HG03045 (cell line): ENCODE measurements around the gene WDR91.
A peak's percentile ranks its signal among the peaks of the same experiment; 100 is the strongest.

Experiments used
- ATAC-seq: cut with Tn5 transposase; IDR thresholded peaks from one replicate; pipeline ENCODE4 v1.9.1; 2021; ENCODE audit warnings: mild to moderate bottlenecking, moderate library complexity; ENCODE audit not compliant: unreplicated experiment

WDR91 gene

GRCh38 chr7:135211179-135211945, at the start of gene WDR91:
Gene WDR91, minus strand, starts transcription at chr7:135211526. Its CDS starts 24 bp downstream, at chr7:135211502.
- ATAC-seq, result peak; percentile 85

GRCh38 chr7:135260470-135260869, 49.1 kb upstream of the WDR91 start:
- ATAC-seq, result no peak

GRCh38 chr7:135259702-135260101, 48.4 kb upstream of the WDR91 start:
- ATAC-seq, result no peak

GRCh38 chr7:135258585-135258984, 47.3 kb upstream of the WDR91 start:
- no peak for ATAC-seq

GRCh38 chr7:135257790-135258189, 46.5 kb upstream of the WDR91 start:
- no peak for ATAC-seq

GRCh38 chr7:135253851-135254771, 42.8 kb upstream of the WDR91 start:
- ATAC-seq, result no peak

- peak; percentile 39 for ATAC-seq
Measured at GRCh38 chr7:135251496-135252391, 40.4 kb upstream of the WDR91 start.

- no peak for ATAC-seq
Measured at GRCh38 chr7:135248546-135248945, 37.2 kb upstream of the WDR91 start.

GRCh38 chr7:135247746-135248471, 36.6 kb upstream of the WDR91 start:
- ATAC-seq, result no peak

- no peak for ATAC-seq
Measured at GRCh38 chr7:135246191-135246825, 35.0 kb upstream of the WDR91 start.

- no peak for ATAC-seq
Measured at GRCh38 chr7:135245226-135246190, 34.2 kb upstream of the WDR91 start.

GRCh38 chr7:135242096-135242684, 30.9 kb upstream of the WDR91 start:
- no peak for ATAC-seq

- no peak for ATAC-seq
Measured at GRCh38 chr7:135240441-135240840, 29.1 kb upstream of the WDR91 start.

GRCh38 chr7:135239263-135239662, 27.9 kb upstream of the WDR91 start:
- no peak for ATAC-seq

GRCh38 chr7:135238112-135238744, 26.9 kb upstream of the WDR91 start:
- ATAC-seq, result no peak

- ATAC-seq, result peak; percentile 68
Measured at GRCh38 chr7:135236727-135237126, 25.4 kb upstream of the WDR91 start.

- ATAC-seq, result no peak
Measured at GRCh38 chr7:135235841-135236240, 24.5 kb upstream of the WDR91 start.

- ATAC-seq, result no peak
Measured at GRCh38 chr7:135234727-135235126, 23.4 kb upstream of the WDR91 start.
